NOMO-1 treated with dmso at 0.1 percent for 144 hours (cell line): ENCODE measurements around the gene CLIC2.

Experiments
- DNase-seq: peaks from one replicate; lab custom pipeline; 2025; ENCODE audit not compliant: unreplicated experiment; lab: John Stamatoyannopoulos, UW

CLIC2 gene

GRCh38 chrX:155263854-155264628 lies 70.4 kb downstream of the CLIC2 start, which contains the start of gene RAB39B:
RAB39B (minus strand) TSS chrX:155264491; CDS start chrX:155264288, 203 bp downstream.
- DNase-seq = peak; percentile 9

GRCh38 chrX:155262970-155263754 lies 71.3 kb downstream of the CLIC2 start:
- DNase-seq = no peak

GRCh38 chrX:155259752-155260151 lies 74.7 kb downstream of the CLIC2 start:
- no peak for DNase-seq

- DNase-seq = no peak
These were observed 83.0 kb downstream of the CLIC2 start for GRCh38 chrX:155251391-155251790.

- no peak for DNase-seq
These were observed 86.9 kb downstream of the CLIC2 start for GRCh38 chrX:155247497-155247896.

DNA sequence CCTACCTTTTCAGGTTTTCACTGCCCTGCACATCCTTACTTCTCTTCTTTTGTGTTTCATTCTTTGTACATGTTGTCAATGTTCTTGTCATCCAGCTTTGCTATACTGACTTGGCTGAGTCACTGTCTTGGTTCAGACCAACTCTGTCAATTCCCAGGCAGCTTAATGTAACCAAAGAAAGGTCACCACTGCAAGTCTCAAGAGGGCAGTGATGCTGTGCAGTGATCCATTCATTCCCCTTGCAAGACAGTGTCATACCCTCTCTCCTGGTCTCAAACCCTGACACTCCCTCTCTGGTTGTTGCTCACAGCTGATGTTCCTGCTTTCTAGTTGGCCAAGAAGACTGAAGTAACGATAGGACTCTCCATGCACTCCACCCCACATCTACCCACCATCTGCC lies 87.7 kb downstream of the CLIC2 start:
- no peak for DNase-seq

GRCh38 chrX:155242300-155242699 lies 92.1 kb downstream of the CLIC2 start:
- DNase-seq = peak; percentile 61

GRCh38 chrX:155237719-155238118 lies 96.7 kb downstream of the CLIC2 start:
- no peak for DNase-seq

GRCh38 chrX:155235891-155236290 lies 98.5 kb downstream of the CLIC2 start:
- DNase-seq = no peak

DNA sequence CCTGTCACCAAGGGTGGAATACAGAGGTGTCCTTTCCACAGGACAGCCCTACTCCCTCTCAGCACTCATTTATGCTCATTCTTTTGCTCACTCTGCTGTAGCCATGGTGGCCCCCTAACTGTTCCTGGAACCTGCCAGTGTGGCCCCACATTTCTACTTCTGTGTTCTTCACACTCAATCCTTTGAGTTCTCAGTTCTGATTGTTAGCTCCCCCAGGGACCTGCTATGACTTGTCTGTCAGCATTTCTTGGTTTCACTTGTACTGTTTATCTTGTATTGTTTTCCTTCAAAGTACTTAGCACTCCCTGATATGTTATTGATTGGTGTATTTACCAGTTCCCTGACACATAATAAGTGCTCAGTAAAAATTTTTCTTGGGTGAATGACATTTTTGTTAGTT lies 103.3 kb downstream of the CLIC2 start:
- no peak for DNase-seq
